ENCODE measurements around the gene HEMK1. TPM values are rescaled to one million over a fixed set of nuclear protein-coding genes. Genes with fewer than 3 reads are reported as not detected.

Gene HEMK1
- total and polyA plus RNA-seq, 2 of the 4 experiments (the other 2 are of a cell fraction) = 17.2 to 20.8 TPM

DNA sequence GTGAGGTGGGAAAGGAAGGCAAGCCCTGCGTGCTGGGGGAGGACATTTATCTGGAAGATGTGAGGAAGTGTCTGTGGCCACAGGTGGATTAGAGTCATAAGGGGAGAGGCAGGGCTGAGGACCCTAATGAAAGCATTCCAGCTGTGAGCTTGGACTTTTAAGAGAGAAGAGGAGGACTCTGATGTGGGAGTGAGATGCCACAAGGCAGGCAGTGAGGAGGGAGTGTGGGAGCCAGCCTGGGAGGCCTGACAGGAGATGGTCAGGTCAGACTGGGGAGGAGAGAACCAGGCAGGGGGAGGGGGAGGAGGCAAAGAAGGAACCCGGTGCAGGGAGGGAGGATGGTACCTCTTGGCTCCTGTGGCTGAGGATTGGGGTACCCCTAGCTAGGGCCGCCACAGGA is 68.6 kb downstream of the HEMK1 start:
- Histone ChIP-seq H3K9me3 (ENCODE audit: control insufficient read depth, insufficient read depth, low read length) (no peaks in the 10 kb centered on the region), H3K23ac (ENCODE audit: low read depth, low read length) (no peak overlapping the region), H4K91ac (ENCODE audit: insufficient read depth, low read depth, low read length) (no peak overlapping the region), H3K27me3 (ENCODE audit: control insufficient read depth, insufficient read depth, low read length) (no peaks in the 10 kb centered on the region), H2AK9ac (replicated peaks; ENCODE audit: low read depth, low read length, poor library complexity) (no peak overlapping the region), H3K56ac (ENCODE audit: extremely low read depth, insufficient read depth, low read length) (no peak overlapping the region), H4K20me1 (ENCODE audit: insufficient read depth, low read length) (peaks cover 10% of the 10 kb centered on the region), H3K4me2 (ENCODE audit: low read depth, low read length) (no peak overlapping the region), H2AK5ac (ENCODE audit: low read depth, low read length) (no peak overlapping the region), H3K79me1 (ENCODE audit: low read depth in 1 of 2, low read length in 2 of 2) (peaks cover 0 to 8% of the 10 kb centered on the region in 2 experiments; a peak in 1 of 4 replicates), H3K9me1 (ENCODE audit: insufficient read depth, low read length) (peaks cover 15% of the 10 kb centered on the region), H2AFZ (replicated peaks; ENCODE audit: low read length, poor library complexity) (no peak overlapping the region), H3K27ac (ENCODE audit: insufficient read depth, low read length) (no peak overlapping the region), H3K4me1 (ENCODE audit: control insufficient read depth, insufficient read depth, low read length) (peaks cover 6% of the 10 kb centered on the region), H2BK120ac (ENCODE audit: low read depth, low read length) (no peak overlapping the region), H3K18ac (ENCODE audit: low read depth, low read length) (no peak overlapping the region), H4K8ac (ENCODE audit: low read depth in 2 of 2, low read length in 2 of 2) (no peak overlapping the region), H3K4me3 (ENCODE audit: insufficient read depth, low read depth, low read length) (no peak overlapping the region), H3K4ac (ENCODE audit: low read depth, low read length) (no peak overlapping the region), H4K5ac (ENCODE audit: low read depth, low read length) (no peak overlapping the region), H2BK20ac (ENCODE audit: low read depth, low read length) (no peak overlapping the region), H2BK5ac (ENCODE audit: low read depth, low read length, poor library complexity, severe bottlenecking) (no peak overlapping the region), H3K9ac (ENCODE audit: low read depth, low read length) (no peak overlapping the region), H3K36me3 (ENCODE audit: control insufficient read depth, insufficient read depth, low read length) (peaks cover under 1% of the 10 kb centered on the region; the same call in 1 of the 2 replicates), H3K14ac (replicated peaks; ENCODE audit: low read depth, low read length) (no peak overlapping the region), H2BK15ac (ENCODE audit: low read depth, low read length) (no peak overlapping the region)
- DNase-seq (no peak), ATAC-seq (ENCODE audit: low read depth) (no peak)
- 59% methylated on average over 3 of the region's 3 CpGs; no CpG with 5 or more reads in 1 of the 2 experiments for whole genome bisulfite sequencing, 2 experiments (ENCODE audit: extremely low coverage in 2 of 2, insufficient read length in 1 of 2)
- intact Hi-C loops (cut with micrococcal nuclease) (no loop called here), in situ Hi-C loops (cut with MboI; ENCODE audit: low sequenced_read_pairs) (no loop called here), dilution Hi-C loops (cut with HindIII; ENCODE audit: low sequenced_read_pairs, unreplicated experiment) (no loop called here)
- no TSS peak for BruUV-seq (replicated peaks)
- TF ChIP-seq RCOR1 (IDR thresholded peaks at IDR 0.05; ENCODE audit: insufficient replicate concordance, low read length) (no peak), BHLHE40 (IDR thresholded peaks at IDR 0.05; ENCODE audit: low read depth, low read length) (no peak), MXI1 (IDR thresholded peaks at IDR 0.05; ENCODE audit: borderline replicate concordance, low read depth, low read length) (no peak), RAD21 (IDR thresholded peaks at IDR 0.05; ENCODE audit: low read length) (no peak), RFX5 (IDR thresholded peaks at IDR 0.05; ENCODE audit: low read depth, low read length) (no peak)
- TF ChIP-seq, protein P1, sequence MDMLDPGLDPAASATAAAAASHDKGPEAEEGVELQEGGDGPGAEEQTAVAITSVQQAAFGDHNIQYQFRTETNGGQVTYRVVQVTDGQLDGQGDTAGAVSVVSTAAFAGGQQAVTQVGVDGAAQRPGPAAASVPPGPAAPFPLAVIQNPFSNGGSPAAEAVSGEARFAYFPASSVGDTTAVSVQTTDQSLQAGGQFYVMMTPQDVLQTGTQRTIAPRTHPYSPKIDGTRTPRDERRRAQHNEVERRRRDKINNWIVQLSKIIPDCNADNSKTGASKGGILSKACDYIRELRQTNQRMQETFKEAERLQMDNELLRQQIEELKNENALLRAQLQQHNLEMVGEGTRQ (IDR thresholded peaks at IDR 0.05; ENCODE audit: low read depth, low read length) = no peak
- CTCF ChIA-PET = no interaction called here
- POLR2A ChIA-PET (ENCODE audit: unreplicated experiment) = no interaction called here
